Neuronal stem cell (in vitro differentiated cells): ENCODE data around the gene EDC3.
"Not testable (repeated sequence)": the region's sequence is repeated elsewhere in the genome, so short reads cannot be mapped to it uniquely, and the experiment has no call there.

Experiments used
- DNase-seq: peaks from one replicate; pipeline ENCODE4 v3.0.0-alpha.2; 2013; ENCODE audit warnings: low spot score
- H2AFZ ChIP-seq: one replicate; pipeline ENCODE4 v1.6.1; 2013; ENCODE audit warnings: mild to moderate bottlenecking, low read length, inconsistent platforms
- H2AK5ac ChIP-seq: 2 replicates; pipeline ENCODE4 v1.6.1; 2013; ENCODE audit warnings: low read depth, mild to moderate bottlenecking, inconsistent platforms, low read length, moderate library complexity, mixed read lengths
- H2BK120ac ChIP-seq: 2 replicates; pipeline ENCODE4 v1.6.1; 2013; ENCODE audit warnings: low read depth, mild to moderate bottlenecking, inconsistent platforms, low read length, moderate library complexity, mixed read lengths
- H2BK12ac ChIP-seq: one replicate; pipeline ENCODE4 v1.6.1; 2013; ENCODE audit warnings: low read length, inconsistent platforms
- H2BK15ac ChIP-seq: 2 replicates; pipeline ENCODE4 v1.6.1; 2013; ENCODE audit warnings: mild to moderate bottlenecking, low read length, inconsistent platforms, mixed read lengths
- H2BK5ac ChIP-seq: one replicate; pipeline ENCODE4 v1.6.1; 2013; ENCODE audit warnings: inconsistent platforms, mild to moderate bottlenecking, low read length, moderate library complexity
- H3K14ac ChIP-seq: one replicate; pipeline ENCODE4 v1.6.1; 2013; ENCODE audit warnings: low read length, inconsistent platforms
- H3K18ac ChIP-seq: 2 replicates; pipeline ENCODE4 v1.6.1; 2013; ENCODE audit warnings: low read length, inconsistent platforms
- H3K23ac ChIP-seq: 2 replicates; pipeline ENCODE4 v1.6.1; 2013; ENCODE audit warnings: low read depth, mild to moderate bottlenecking, mixed read lengths, low read length, inconsistent platforms; ENCODE audit not compliant: poor library complexity
- H3K27ac ChIP-seq: replicated peaks from 3 replicates; pipeline ENCODE4 v1.5.1; 2013; ENCODE audit warnings: low read length, inconsistent platforms
- H3K27me3 ChIP-seq, 3 experiments: 2 replicates each; pipeline ENCODE4 v1.6.1; 2013; ENCODE audit warnings: low read length in 3 of 3, mild to moderate bottlenecking in 2 of 3, inconsistent platforms in 1 of 3, low read depth in 1 of 3, mixed read lengths in 1 of 3, moderate library complexity in 1 of 3; ENCODE audit not compliant: control insufficient read depth in 3 of 3, insufficient read depth in 3 of 3
- H3K36me3 ChIP-seq, 2 donors: replicated peaks in 1 of 2; 2 replicates each; pipeline ENCODE4 v1.6.1; 2013; ENCODE audit warnings: low read length in 2 of 2; ENCODE audit not compliant: control insufficient read depth in 2 of 2, insufficient read depth in 2 of 2
- H3K4ac ChIP-seq: 2 replicates; pipeline ENCODE4 v1.6.1; 2013; ENCODE audit warnings: inconsistent platforms, mild to moderate bottlenecking, low read length, moderate library complexity
- H3K4me1 ChIP-seq, 2 donors: 1 replicate in 1 of 2; 2 replicates in 1 of 2; pipeline ENCODE4 v1.6.1; 2013; ENCODE audit warnings: low read length in 2 of 2, low read depth in 1 of 2; ENCODE audit not compliant: control insufficient read depth in 2 of 2, insufficient read depth in 1 of 2
- H3K4me2 ChIP-seq: one replicate; pipeline ENCODE4 v1.6.1; 2013; ENCODE audit warnings: mild to moderate bottlenecking, low read length, inconsistent platforms; ENCODE audit not compliant: insufficient read depth, poor library complexity, severe bottlenecking
- H3K4me3 ChIP-seq, 2 donors: 2 replicates each; pipeline ENCODE4 v1.5.1; 2013; ENCODE audit warnings: low read length in 2 of 2, mild to moderate bottlenecking in 2 of 2, inconsistent platforms in 1 of 2, moderate library complexity in 1 of 2
- H3K79me1 ChIP-seq: one replicate; pipeline ENCODE4 v1.6.1; 2013; ENCODE audit warnings: low read depth, mild to moderate bottlenecking, inconsistent platforms, low read length, moderate library complexity
- H3K9ac ChIP-seq: one replicate; pipeline ENCODE4 v1.6.1; 2013; ENCODE audit warnings: mild to moderate bottlenecking, low read depth, low read length, inconsistent platforms; ENCODE audit not compliant: poor library complexity
- H3K9me3 ChIP-seq, 2 donors: replicated peaks in 1 of 2; 2 replicates each; pipeline versions ENCODE3 to v1.6.1; 2013; ENCODE audit warnings: low read length in 2 of 2, mild to moderate bottlenecking in 2 of 2, inconsistent platforms in 1 of 2, low read depth in 1 of 2, mixed read lengths in 1 of 2, moderate library complexity in 1 of 2; ENCODE audit not compliant: control insufficient read depth in 2 of 2, insufficient read depth in 1 of 2
- H4K8ac ChIP-seq: one replicate; pipeline ENCODE4 v1.6.1; 2013; ENCODE audit warnings: low read depth, mild to moderate bottlenecking, inconsistent platforms, low read length, moderate library complexity
- H4K91ac ChIP-seq: one replicate; pipeline ENCODE4 v1.6.1; 2013; ENCODE audit warnings: low read length, low read depth, mild to moderate bottlenecking, inconsistent platforms; ENCODE audit not compliant: poor library complexity
- WGBS, 2 donors: extraction: QIAGEN DNeasy Blood & Tissue Kit; methylation state at CpG; one replicate each; pipeline ENCODE4 v1.1.7; 2013; ENCODE audit warnings: missing lambda C conversion rate in 2 of 2, mixed read lengths in 1 of 2; ENCODE audit not compliant: insufficient read length in 2 of 2, insufficient replicate concordance in 1 of 2; ENCODE audit errors: extremely low coverage in 2 of 2; 5-methylcytosine and 5-hydroxymethylcytosine counted together

EDC3 gene

DNA sequence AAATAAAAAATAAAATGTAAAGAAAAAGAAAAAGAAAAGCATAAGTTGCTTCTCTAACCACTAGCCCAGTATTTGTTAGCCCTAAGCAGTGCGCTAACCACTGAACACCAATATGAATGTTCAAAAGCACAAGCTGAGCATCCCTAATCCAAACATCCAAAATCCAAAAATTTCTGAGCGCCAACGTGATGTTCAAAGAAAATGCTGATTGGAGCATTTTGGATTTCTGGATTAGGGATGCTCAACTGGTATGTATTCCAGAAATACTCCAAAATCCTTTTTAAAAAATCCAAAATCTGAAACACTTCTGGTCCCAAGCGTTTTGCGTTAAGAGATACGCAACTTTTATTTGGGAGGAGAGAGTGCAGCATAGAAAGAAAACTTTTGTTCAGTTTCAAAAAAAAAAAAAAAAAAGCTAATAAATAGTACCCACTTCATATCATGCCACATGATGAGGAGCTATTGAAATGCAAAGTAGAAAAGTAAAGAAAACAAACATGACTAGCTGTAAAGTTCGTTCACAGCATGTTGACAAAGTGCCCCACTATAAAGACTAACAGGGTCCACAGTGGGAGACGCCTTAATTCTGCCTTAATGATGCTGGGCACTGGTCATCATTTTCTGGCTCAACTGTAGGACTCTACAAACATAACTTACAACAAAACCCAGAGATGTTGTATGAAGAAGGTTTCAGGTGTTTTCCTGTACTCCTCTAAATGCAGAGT lies 32.4 kb downstream of the EDC3 start:
- no peak overlapping the region for H3K27ac ChIP-seq
- no peak overlapping the region for H2BK12ac ChIP-seq
- peaks cover 0 to 26% of the 10 kb centered on the region in 2 donors for H3K36me3 ChIP-seq
- no peak for DNase-seq
- no peak overlapping the region for H3K4me3 ChIP-seq
- no CpG with 5 or more reads among the region's 8 CpGs for WGBS, 2 donors
- no peak overlapping the region for H3K23ac ChIP-seq
- H2AFZ ChIP-seq: no peak overlapping the region
- H3K4ac ChIP-seq: no peak overlapping the region
- H3K27me3 ChIP-seq: no peaks in the 10 kb centered on the region
- no peak overlapping the region for H4K91ac ChIP-seq
- H2BK5ac ChIP-seq: no peak overlapping the region
- no peak overlapping the region for H2BK15ac ChIP-seq
- no peak overlapping the region for H3K9ac ChIP-seq
- H2AK5ac ChIP-seq: no peak overlapping the region
- no peak overlapping the region for H3K14ac ChIP-seq
- no peak overlapping the region for H3K18ac ChIP-seq
- no peak overlapping the region for H4K8ac ChIP-seq
- H2BK120ac ChIP-seq: no peak overlapping the region
- H3K4me1 ChIP-seq: no peaks in the 10 kb centered on the region
- no peaks in the 10 kb centered on the region for H3K9me3 ChIP-seq
- H3K4me2 ChIP-seq: no peak overlapping the region
- no peaks in the 10 kb centered on the region for H3K79me1 ChIP-seq

DNA sequence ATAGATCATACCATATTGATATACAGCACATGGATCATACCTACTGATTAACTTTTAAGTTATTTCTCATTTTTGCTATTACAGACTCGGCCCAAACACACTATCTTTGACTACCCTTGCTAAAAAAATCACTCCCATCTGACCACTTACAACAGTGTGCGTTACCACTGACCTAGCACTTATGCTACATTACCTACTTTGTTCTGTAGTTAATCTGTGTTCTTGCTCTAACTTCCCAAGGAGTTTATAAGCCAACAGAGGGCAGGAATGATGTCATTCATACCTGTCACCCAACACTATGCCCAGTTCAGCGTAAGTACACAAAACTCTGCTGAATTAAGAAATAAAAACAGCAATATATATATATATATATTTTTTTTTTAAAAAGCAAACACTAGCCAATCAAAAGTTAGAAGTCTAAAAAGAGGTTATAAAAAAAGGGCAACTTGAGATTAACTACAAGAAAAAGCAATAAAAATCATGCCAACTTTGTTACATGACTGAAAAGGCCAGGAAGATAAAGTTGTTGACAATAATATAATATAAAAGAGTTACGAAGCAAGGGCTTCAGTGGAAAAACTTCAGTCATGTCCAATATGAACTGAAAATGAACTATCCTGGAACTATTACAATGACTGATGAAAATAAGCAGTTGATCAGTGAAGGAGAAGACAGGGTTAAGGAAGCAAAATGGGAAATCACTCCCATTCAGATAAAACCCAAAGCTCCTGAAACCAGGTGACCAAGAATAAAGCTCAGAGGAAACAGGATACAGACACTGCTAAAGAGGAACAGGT lies 33.6 kb downstream of the EDC3 start:
- Histone ChIP-seq H3K27me3 (no peaks in the 10 kb centered on the region), H3K36me3 (peaks cover 0 to 16% of the 10 kb centered on the region in 2 donors), H2BK12ac (no peak overlapping the region), H3K23ac (no peak overlapping the region), H3K9me3 (no peaks in the 10 kb centered on the region), H3K14ac (no peak overlapping the region), H3K4me2 (no peak overlapping the region), H3K27ac (no peak overlapping the region), H3K9ac (no peak overlapping the region), H3K18ac (no peak overlapping the region), H4K8ac (no peak overlapping the region), H2BK5ac (no peak overlapping the region), H2AFZ (no peak overlapping the region), H2BK15ac (no peak overlapping the region), H4K91ac (no peak overlapping the region), H3K79me1 (no peaks in the 10 kb centered on the region), H2AK5ac (no peak overlapping the region), H2BK120ac (no peak overlapping the region), H3K4ac (no peak overlapping the region), H3K4me1 (peaks cover 0 to 3% of the 10 kb centered on the region in 2 donors), H3K4me3 (no peak overlapping the region)
- WGBS, 2 donors: no CpG with 5 or more reads among the region's 4 CpGs
- DNase-seq: no peak

DNA sequence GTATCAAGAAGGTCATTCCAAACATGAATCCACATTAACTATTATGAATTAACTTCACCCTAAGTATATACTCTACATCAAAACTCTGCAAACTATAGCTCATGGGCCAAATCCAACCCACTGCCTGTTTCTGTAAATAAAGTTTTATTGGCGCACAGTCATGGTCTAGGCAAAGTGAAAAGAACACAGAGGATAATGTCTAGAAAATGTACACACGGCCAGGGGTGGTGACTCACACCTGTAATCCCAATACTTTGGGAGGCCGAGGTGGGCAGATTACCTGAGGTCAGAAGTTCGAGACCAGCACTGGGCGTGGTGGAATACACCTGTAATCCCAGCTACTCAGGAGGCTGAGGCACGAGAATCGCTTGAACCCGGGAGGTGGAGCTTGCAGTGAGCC lies 34.5 kb downstream of the EDC3 start:
- not testable (repeated sequence) for H3K79me1 ChIP-seq, H3K4me2 ChIP-seq, H3K9ac ChIP-seq, H4K91ac ChIP-seq, H3K9me3 ChIP-seq, H3K27me3 ChIP-seq, H3K14ac ChIP-seq, H3K27ac ChIP-seq, H2BK5ac ChIP-seq, H2AK5ac ChIP-seq, H2BK120ac ChIP-seq, H3K18ac ChIP-seq, DNase-seq, H3K4me3 ChIP-seq, H4K8ac ChIP-seq, H2BK12ac ChIP-seq, H3K4ac ChIP-seq, H2BK15ac ChIP-seq, H3K23ac ChIP-seq, H2AFZ ChIP-seq
- no CpG with 5 or more reads among the region's 8 CpGs for WGBS, 2 donors
- Histone ChIP-seq H3K36me3 (peaks cover 0 to 11% of the 10 kb centered on the region in 2 donors), H3K4me1 (peaks cover 0 to 11% of the 10 kb centered on the region in 2 donors)

DNA sequence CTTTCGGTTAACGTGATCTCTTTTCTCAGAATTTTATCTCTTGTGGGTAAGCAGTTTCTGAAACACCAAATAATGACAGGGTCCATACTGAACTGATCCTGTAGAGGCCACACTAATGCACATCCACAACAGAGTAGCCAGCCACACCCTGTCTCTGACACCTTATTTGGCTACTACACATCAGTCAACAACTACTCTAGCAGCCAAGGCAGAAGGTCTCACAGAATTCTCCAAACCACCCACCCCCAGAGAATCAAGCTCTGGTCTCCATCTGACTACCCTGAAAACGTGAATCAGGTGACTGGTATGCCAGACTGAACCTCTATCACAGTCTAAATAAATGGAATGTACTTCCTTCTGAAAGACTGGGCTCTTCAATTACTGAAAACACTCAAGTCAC lies 38.0 kb downstream of the EDC3 start:
- Histone ChIP-seq H2AFZ (no peak overlapping the region), H3K4me1 (peaks cover 0 to 14% of the 10 kb centered on the region in 2 donors), H3K36me3 (peaks cover 2 to 36% of the 10 kb centered on the region in 2 donors), H2BK5ac (no peak overlapping the region), H3K27me3 (no peaks in the 10 kb centered on the region), H3K23ac (no peak overlapping the region), H3K9me3 (no peaks in the 10 kb centered on the region), H3K9ac (no peak overlapping the region), H3K14ac (no peak overlapping the region), H4K91ac (no peak overlapping the region), H3K4ac (no peak overlapping the region), H2AK5ac (no peak overlapping the region), H3K27ac (no peak overlapping the region), H4K8ac (no peak overlapping the region), H2BK15ac (no peak overlapping the region), H3K79me1 (peaks cover 2% of the 10 kb centered on the region), H3K4me3 (no peak overlapping the region), H2BK120ac (no peak overlapping the region), H3K18ac (no peak overlapping the region), H3K4me2 (no peak overlapping the region), H2BK12ac (no peak overlapping the region)
- no CpG with 5 or more reads among the region's 3 CpGs for WGBS, 2 donors
- DNase-seq: no peak
